Fibroblast of skin of left quadriceps (primary cell): Measurements from ENCODE around the gene SKAP1.
"Not testable (repeated sequence)": the region's sequence is repeated elsewhere in the genome, so short reads cannot be mapped to it uniquely, and the experiment has no call there.

Experiments used
- DNase-seq, 2 experiments: peaks; one replicate each; pipeline ENCODE4 v3.0.0-alpha.2; 2013; ENCODE audit warnings: low read depth in 2 of 2

Gene SKAP1

DNA sequence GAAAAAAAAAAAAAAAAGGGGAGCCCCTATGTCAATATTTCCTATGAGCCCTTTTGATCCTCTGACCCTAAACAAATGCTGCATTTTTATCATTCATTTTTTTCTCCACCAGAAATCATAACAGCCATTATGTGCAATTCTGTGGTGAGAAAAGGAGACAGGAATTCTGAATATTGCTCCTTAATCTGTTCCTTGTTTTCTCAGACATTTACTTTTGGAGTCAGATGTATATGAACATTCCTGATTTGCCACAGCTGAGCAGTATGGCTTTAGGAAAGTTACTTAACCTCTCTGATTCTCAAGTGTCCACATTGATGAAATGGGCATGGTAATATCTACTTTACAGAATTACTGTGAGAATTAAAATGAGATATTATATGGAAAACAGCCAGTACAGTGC is 144.4 kb downstream of the SKAP1 start:
- peak in 1 of 2 experiments; percentile 2 for DNase-seq

DNA sequence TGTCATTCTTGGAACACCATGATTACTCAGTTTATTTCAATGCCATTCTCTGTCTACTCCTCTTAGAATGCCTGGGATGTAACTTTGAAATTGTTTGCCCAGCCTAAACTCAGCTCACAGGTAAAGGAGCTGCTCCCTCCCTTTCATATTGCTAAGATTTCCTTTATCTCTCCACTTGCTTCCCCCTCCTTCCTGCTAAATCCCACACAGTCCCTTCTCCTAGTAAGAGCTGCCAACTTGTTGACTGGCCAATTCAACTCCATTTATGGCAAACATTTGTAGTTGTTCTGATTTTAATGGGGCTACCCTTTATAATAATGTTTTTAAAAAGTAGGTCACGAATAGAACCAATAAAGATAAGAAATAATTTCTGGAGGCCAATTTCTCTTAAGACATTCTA is 146.1 kb downstream of the SKAP1 start:
- DNase-seq = no peak

GRCh38 chr17:48283411-48283810 is 146.6 kb downstream of the SKAP1 start:
- no peak for DNase-seq

GRCh38 chr17:48282303-48282702 is 147.7 kb downstream of the SKAP1 start:
- no peak for DNase-seq

GRCh38 chr17:48278760-48279491 is 151.1 kb downstream of the SKAP1 start:
- no peak for DNase-seq

DNA sequence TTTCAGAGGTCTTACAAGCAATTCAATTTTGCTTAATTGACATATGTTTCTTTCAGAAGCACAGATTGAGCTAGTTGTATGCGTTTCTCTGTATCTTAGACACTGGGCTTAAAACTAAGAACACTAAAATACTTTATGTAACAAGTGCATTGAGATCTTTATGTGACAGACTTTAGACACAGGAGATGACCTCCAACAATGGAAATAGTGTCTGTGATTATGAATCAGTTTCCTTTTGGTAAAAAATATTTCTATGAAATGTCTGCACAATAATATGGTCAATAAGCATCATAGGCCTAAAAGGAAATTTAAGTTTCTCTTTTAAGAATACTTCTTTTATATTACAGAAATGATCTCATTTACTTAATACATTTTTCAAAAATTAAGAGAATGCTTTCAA is 153.2 kb downstream of the SKAP1 start:
- DNase-seq = no peak

GRCh38 chr17:48270899-48271298 is 159.1 kb downstream of the SKAP1 start:
- DNase-seq = no peak

DNA sequence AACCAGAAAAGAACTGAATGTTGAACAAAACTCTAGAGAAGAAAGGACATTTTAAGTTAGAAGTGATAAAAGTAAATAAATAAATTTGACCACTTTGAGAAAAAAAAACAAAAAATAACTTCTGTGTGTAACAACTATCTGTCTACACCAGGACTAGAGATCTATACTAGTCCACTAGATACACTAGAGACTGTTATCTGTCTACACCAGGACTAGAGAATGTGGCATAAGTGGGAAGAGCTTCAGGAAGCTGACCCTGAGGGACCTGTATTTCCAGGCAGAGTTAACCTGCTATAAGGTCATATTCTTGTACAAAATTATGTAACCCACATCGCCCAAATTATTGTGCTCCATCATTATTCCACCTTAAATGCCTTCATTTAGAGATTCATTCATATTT is 160.8 kb downstream of the SKAP1 start:
- DNase-seq = no peak

DNA sequence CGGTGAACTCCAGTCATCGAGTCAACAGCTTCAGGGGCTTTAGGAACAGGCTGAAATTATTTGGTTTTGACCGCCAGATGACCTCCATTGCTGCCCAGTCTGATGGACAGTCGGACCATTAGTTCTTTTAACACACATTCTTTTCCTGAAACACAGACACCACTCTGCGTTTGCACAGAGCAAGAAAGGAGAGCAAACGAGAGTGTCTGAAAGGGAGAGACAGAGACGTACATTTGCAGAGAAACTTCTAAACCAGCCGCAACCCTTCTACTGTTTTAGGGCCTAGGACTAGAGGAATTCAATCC is 166.3 kb downstream of the SKAP1 start:
- no peak for DNase-seq

GRCh38 chr17:48262982-48263730 is 166.9 kb downstream of the SKAP1 start:
- DNase-seq = no peak

- no peak for DNase-seq
These were observed 168.6 kb downstream of the SKAP1 start for GRCh38 chr17:48261297-48261880.

- no peak for DNase-seq
These were observed 170.2 kb downstream of the SKAP1 start for GRCh38 chr17:48259694-48260291.

DNA sequence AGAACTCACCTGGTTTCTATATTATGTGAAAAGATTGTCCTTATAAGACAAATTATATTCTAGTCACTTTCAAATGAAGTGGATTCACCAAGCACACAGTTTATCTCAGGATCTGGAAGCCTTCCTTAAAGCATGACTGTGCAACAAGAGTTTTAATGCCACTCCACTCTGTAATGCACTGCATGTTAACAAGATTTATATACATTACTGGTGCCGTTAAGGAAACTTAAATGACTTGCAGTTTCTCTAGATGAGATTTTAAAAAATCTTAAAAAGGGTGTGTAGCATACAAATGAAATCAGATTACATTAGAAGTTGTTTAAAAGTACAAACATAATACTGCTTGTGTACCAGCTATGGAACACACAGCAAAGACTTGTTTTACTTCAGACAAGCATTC is 171.7 kb downstream of the SKAP1 start:
- DNase-seq = no peak

DNA sequence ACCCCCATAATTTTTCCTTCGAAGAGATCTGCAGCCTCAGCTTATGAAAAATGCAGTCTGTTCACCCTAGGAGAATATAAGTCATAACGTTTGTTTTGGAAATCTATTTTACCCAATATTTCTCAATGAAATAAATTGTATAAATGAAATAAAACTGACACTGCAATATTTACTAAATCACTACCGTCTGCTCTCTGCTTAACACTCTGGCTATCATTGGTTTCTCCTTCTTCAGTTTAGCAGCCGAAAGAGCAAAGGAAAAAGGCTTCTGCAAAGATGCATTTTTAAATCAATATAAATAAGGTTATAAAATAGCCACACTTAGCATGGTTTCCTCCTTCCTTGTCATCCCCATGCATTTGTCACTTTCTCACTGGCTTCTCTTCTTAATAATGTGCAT is 174.3 kb downstream of the SKAP1 start:
- no peak for DNase-seq

DNA sequence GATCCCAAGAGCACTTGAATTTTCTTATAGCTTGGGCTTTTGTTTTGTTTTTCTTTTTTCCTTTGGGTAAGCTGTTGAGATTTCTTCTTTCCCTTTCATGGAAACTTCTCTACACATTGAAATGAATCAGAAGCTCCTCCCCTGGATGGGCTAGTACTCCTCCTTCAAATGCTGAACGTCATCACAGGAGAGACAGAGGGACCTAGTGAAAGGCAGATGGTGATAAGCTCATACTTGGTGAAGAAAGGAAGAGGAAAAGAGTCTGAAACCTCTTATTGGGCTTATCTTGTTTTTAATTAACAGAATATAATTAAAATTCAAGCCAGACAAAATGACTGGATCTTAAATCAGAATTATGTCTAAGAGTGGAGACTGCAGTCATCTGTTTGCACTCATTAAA is 175.1 kb downstream of the SKAP1 start:
- DNase-seq = no peak

DNA sequence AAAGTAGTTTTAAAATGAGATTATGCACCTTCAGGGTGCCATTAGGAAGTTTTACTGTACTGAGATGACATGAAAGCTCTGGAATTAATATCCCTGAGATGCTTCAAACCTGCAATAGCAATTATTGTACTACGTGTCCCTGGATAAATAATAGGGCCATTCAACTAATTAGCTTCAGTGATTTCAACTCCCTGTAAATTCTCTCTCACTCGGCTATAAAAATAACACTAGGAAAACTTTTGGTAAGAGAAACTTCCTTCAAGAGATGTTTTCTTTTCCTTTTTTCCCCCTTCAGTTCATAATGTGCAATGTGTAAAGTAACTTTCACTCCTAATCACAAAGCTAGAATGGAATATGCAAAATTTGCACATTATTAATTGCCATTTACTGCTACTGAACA is 176.0 kb downstream of the SKAP1 start:
- DNase-seq = no peak

DNA sequence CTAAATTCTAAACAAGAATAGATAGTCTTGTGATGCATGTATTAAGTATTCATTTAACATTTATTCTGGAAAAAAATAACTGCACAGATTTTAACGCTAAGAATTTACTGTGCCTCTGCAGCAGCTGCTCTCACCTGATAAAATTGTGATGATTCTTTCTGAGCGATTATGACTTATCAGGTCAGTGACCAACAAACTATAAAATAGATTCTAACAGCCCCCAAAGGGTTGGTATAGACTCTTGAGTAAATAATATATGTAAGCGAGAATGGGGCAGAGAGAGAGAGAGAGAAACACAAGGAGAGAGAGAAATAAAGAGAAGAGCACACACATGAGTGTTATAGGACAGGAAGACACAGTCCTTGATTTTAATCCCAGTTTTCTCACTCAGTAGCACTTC is 178.1 kb downstream of the SKAP1 start:
- no peak for DNase-seq

DNA sequence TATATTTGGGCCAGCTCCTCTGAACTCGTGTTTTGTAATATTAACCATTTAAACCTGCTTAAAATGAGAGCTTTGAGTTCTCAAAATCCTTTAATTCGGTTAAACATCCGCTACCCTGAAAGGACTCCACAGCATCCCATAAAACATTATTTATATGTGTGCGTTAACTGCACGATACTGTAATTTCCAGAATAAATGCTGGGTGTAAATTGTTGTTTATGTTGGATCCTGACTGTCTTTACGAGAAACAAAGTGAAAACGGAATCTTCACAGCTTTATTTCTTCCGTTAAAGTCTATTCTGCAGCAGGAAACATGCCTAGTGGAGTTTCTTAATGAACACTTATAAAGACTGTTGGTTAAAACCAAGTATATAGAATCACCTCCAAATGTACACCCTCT is 179.1 kb downstream of the SKAP1 start:
- no peak for DNase-seq

GRCh38 chr17:48250059-48250458 is 180.0 kb downstream of the SKAP1 start:
- not testable (repeated sequence) for DNase-seq

- DNase-seq = no peak
These were observed 182.4 kb downstream of the SKAP1 start for GRCh38 chr17:48247603-48248002.

DNA sequence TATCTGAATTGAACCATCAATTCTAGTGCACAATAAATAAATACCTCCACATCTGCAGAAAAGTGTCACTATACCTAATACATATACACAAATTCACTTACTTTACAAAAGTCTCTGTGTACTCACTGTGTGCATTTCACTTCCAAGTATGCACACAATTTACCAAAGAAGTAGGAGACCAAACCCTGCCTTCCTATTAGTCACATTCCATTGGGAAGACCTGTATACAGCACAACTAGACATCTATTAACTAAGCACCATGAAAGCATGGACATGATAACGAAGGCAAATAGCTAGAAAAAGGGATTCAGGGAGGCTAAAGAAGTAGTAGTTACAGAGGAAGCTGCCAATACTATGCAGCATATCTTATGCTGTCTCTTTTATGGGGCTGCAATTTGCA is 183.0 kb downstream of the SKAP1 start:
- no peak for DNase-seq

- no peak for DNase-seq
These were observed 183.4 kb downstream of the SKAP1 start for GRCh38 chr17:48246612-48247011.
